Measurements from ENCODE around the gene IFT122.

GRCh38 chr3:129512595-129512994 lies 72.6 kb downstream of the IFT122 start:
- TF ChIP-seq CTCF (conservative IDR thresholded peaks at IDR 0.05; ENCODE audit: low read length) (no peak), EZH2phosphoT487 (IDR thresholded peaks at IDR 0.05; ENCODE audit: borderline replicate concordance, low read depth, low read length) (no peak)
